Mononuclear cell (primary cell): ENCODE data around the gene KIF23. TPM values are rescaled to one million over a fixed set of nuclear protein-coding genes. Genes with fewer than 3 reads are reported as not detected.

Experiments used
- H3K27me3 ChIP-seq: 2 replicates; pipeline ENCODE4 v1.6.0; 2011; ENCODE audit warnings: low read length, control low read depth; ENCODE audit not compliant: insufficient read depth
- H3K4me1 ChIP-seq: 2 replicates; pipeline ENCODE4 v1.5.1; 2011; ENCODE audit warnings: mild to moderate bottlenecking, low read length, control low read depth; ENCODE audit not compliant: insufficient read depth
- H3K4me3 ChIP-seq: 2 replicates; pipeline ENCODE4 v1.5.1; 2011; ENCODE audit warnings: mild to moderate bottlenecking, low read length, moderate library complexity
- H3K9me3 ChIP-seq: 2 replicates; pipeline ENCODE4 v1.5.1; 2011; ENCODE audit warnings: low read depth, mild to moderate bottlenecking, control low read depth, low read length
- total RNA-seq: library from RNA; depleted of rRNA; stranded (reverse); fragments of >200 nt; gene quantifications from one replicate; pipeline ENCODE4 v1.2.3, GENCODE V29; 2012

KIF23 gene
- total RNA-seq, 1 donor: 1.2 TPM

GRCh38 chr15:69410248-69410874 lies 3.8 kb upstream of the KIF23 start:
- Histone ChIP-seq H3K4me1 (peaks cover 17% of the 10 kb centered on the region), H3K4me3 (no peak overlapping the region), H3K27me3 (peaks cover 5% of the 10 kb centered on the region), H3K9me3 (no peaks in the 10 kb centered on the region)

DNA sequence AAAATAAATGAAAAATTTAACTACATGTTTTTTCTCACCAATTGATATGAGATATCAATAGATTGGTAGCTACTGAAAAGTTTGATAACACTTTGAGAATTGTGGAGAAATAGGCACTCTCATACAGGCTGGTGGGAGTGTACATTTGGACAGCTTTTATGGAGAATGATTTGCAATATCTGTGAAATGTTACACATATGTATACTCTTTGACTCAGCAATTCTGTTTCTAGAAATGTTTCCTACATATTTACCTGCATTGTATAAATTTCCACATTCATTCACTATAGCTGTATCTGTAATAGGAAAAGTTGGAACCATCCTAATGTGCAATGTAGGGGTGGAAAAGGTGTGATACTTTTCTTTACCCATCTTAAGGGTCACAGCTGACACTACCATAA lies 1.9 kb upstream of the KIF23 start:
- Histone ChIP-seq H3K27me3 (peaks cover 5% of the 10 kb centered on the region), H3K4me3 (no peak overlapping the region), H3K9me3 (no peaks in the 10 kb centered on the region), H3K4me1 (peaks cover 17% of the 10 kb centered on the region)

- Histone ChIP-seq H3K4me3 (no peak overlapping the region), H3K9me3 (no peaks in the 10 kb centered on the region), H3K27me3 (peaks cover 5% of the 10 kb centered on the region), H3K4me1 (peaks cover 17% of the 10 kb centered on the region)
These were observed 1.4 kb upstream of the KIF23 start for GRCh38 chr15:69412701-69413100.

DNA sequence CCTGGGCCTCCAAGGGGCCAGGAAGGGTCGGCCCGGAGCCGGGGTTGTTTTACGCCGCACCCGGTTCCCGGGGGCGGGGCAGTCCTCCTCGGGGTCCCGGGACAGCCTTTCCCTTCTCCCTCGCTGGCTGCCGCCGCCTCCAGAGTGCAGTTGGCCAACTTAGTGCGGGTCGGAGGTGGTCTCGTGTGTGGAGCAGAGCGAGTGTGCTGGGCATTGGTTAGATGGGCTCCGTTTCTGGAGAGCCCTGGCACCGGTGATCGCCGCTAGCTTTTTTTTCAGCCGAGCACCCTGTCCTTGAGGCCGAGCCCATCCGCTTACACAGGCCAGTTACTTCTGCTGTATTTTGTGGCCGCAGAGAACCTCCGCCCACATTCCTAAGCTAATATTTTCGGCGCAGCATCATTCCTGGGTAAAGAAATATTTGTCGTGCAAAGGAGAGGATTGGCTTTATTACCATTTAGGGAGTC lies 585 bp downstream of the KIF23 start:
- H3K4me1 ChIP-seq: peaks cover 17% of the 10 kb centered on the region
- peak overlapping the region; percentile 75 for H3K4me3 ChIP-seq
- no peaks in the 10 kb centered on the region for H3K9me3 ChIP-seq
- H3K27me3 ChIP-seq: peaks cover 3% of the 10 kb centered on the region

- H3K4me3 ChIP-seq: no peak overlapping the region
- H3K27me3 ChIP-seq: peaks cover 3% of the 10 kb centered on the region
- no peaks in the 10 kb centered on the region for H3K9me3 ChIP-seq
- H3K4me1 ChIP-seq: peaks cover 17% of the 10 kb centered on the region
These were observed 1.2 kb downstream of the KIF23 start for GRCh38 chr15:69415381-69415780.

GRCh38 chr15:69417581-69417980 lies 3.4 kb downstream of the KIF23 start:
- no peaks in the 10 kb centered on the region for H3K27me3 ChIP-seq
- H3K9me3 ChIP-seq: no peaks in the 10 kb centered on the region
- no peak overlapping the region for H3K4me3 ChIP-seq
- peaks cover 17% of the 10 kb centered on the region for H3K4me1 ChIP-seq

DNA sequence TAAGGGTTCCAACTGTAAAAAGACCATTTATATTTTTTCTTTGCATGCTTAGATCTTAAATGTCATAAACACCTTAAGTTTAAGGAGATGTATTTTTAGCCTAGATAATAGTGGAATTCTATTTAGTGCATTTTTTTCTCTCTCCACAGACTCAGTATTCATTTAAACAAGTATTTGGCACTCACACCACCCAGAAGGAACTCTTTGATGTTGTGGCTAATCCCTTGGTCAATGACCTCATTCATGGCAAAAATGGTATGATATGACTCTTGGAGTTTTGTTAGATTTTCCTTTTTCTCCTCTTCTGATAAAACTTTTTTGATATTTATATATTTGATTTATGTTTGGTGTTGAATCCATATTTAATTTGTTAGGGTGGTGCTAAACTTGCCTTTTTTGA lies 7.3 kb downstream of the KIF23 start:
- Histone ChIP-seq H3K9me3 (no peaks in the 10 kb centered on the region), H3K27me3 (no peaks in the 10 kb centered on the region), H3K4me3 (no peak overlapping the region), H3K4me1 (no peaks in the 10 kb centered on the region)

DNA sequence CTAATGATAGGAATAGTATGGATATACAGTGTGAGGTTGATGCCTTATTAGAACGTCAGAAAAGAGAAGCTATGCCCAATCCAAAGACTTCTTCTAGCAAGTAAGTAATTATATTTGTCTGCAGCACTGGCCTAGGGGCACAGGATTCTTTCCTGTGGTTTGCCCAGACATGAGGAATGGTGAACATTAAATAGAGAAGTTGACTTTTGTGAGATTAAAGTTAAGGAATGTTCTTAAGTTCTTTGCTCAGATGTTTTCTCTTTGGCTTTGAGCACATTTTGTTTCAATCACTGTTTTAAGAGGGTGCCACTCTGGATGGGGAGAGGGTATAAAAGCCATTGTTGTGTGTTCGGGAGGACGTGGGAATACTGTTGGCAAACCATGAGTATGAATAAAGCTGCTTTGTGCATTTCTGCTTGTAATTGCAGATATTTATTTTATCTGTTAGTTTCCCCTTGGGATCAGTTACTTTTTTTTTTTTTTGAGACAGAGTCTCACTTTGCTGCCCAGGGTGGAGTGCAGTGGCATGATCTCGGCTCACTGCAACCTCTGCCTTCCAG lies 8.3 kb downstream of the KIF23 start:
- H3K27me3 ChIP-seq: no peaks in the 10 kb centered on the region
- H3K9me3 ChIP-seq: no peaks in the 10 kb centered on the region
- no peak overlapping the region for H3K4me3 ChIP-seq
- H3K4me1 ChIP-seq: no peaks in the 10 kb centered on the region

DNA sequence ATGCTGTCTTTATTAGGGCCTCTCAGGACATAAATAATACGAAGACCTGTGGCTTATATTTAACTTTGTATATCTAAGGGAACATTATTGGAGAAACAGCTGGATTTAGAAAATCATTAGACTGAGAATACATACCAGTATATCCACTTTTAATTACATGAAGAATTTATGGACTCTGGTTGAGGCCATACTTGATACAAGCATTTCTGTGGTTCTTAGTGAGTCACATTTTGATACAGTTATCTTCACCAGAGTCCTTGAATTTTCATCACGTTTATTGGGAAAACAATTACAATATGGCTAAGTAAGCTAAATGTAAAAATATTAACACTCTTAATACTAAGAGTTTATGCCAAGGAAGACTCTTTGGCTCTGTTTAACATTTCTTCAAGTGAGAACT lies 9.9 kb downstream of the KIF23 start:
- H3K27me3 ChIP-seq: no peaks in the 10 kb centered on the region
- H3K4me1 ChIP-seq: no peaks in the 10 kb centered on the region
- no peaks in the 10 kb centered on the region for H3K9me3 ChIP-seq
- no peak overlapping the region for H3K4me3 ChIP-seq

- Histone ChIP-seq H3K9me3 (no peaks in the 10 kb centered on the region), H3K4me3 (no peak overlapping the region), H3K27me3 (no peaks in the 10 kb centered on the region), H3K4me1 (no peaks in the 10 kb centered on the region)
These were observed 10.7 kb downstream of the KIF23 start for GRCh38 chr15:69424748-69425413.

- Histone ChIP-seq H3K4me3 (no peak overlapping the region), H3K4me1 (peaks cover 21% of the 10 kb centered on the region), H3K9me3 (no peaks in the 10 kb centered on the region), H3K27me3 (no peaks in the 10 kb centered on the region)
These were observed 19.7 kb downstream of the KIF23 start for GRCh38 chr15:69433831-69434230.

DNA sequence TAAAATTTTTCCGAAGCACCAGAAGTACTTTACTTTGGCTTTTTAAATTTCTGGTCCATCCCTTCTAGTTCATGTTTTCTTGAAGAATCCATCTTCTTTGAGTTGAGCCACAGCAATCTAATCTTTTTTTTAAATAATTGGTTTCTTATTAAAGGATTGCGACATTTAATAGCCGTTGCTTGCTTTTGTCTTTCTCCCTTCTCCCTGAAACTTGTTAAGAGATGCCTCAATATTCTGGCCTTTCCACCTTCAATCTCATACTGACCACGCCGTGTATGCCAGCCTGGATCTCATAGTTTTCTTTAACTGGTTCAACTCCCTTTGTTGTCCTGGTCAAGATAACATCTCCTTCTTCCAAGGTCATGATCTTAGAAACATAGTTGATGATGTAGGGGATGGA lies 20.1 kb downstream of the KIF23 start:
- no peaks in the 10 kb centered on the region for H3K27me3 ChIP-seq
- H3K4me3 ChIP-seq: no peak overlapping the region
- peaks cover 21% of the 10 kb centered on the region for H3K4me1 ChIP-seq
- no peaks in the 10 kb centered on the region for H3K9me3 ChIP-seq

- Histone ChIP-seq H3K4me1 (peaks cover 21% of the 10 kb centered on the region), H3K4me3 (no peak overlapping the region), H3K27me3 (no peaks in the 10 kb centered on the region), H3K9me3 (no peaks in the 10 kb centered on the region)
These were observed 20.5 kb downstream of the KIF23 start for GRCh38 chr15:69434679-69435078.

DNA sequence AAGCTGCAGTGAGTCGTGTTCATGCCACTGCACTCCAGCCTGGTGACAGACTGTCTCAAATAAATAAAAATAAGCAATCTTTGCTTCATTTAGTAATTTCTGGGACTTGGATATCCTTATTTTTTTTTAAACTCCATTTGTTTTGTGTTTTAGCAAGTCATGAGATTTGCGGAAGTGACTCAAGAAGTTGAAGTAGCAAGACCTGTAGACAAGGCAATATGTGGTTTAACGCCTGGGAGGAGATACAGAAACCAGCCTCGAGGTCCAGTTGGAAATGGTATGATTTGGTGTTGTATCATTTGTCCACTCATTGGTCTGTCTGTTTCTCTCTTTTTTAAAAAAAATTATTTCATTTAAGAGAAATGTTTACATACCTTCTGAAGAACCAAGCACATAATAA lies 21.8 kb downstream of the KIF23 start:
- Histone ChIP-seq H3K27me3 (no peaks in the 10 kb centered on the region), H3K9me3 (no peaks in the 10 kb centered on the region), H3K4me3 (no peak overlapping the region), H3K4me1 (peaks cover 25% of the 10 kb centered on the region)

- Histone ChIP-seq H3K9me3 (no peaks in the 10 kb centered on the region), H3K4me3 (no peak overlapping the region), H3K27me3 (no peaks in the 10 kb centered on the region), H3K4me1 (peaks cover 25% of the 10 kb centered on the region)
These were observed 22.8 kb downstream of the KIF23 start for GRCh38 chr15:69436951-69437350.

- Histone ChIP-seq H3K4me3 (no peak overlapping the region), H3K4me1 (peaks cover 32% of the 10 kb centered on the region), H3K9me3 (no peaks in the 10 kb centered on the region), H3K27me3 (no peaks in the 10 kb centered on the region)
These were observed 25.5 kb downstream of the KIF23 start for GRCh38 chr15:69439623-69440022.
